Left cardiac atrium (tissue), 4 donors: ENCODE results near the gene ABCC3. TPM values are rescaled to one million over a fixed set of nuclear protein-coding genes. Genes with fewer than 3 reads are reported as not detected.
A peak's percentile ranks its signal among the peaks of the same experiment; 100 is the strongest.
"Not testable (repeated sequence)": the region's sequence is repeated elsewhere in the genome, so short reads cannot be mapped to it uniquely, and the experiment has no call there.

Experiments
- ATAC-seq, 2 donors: fragments of 200-7000 bp; cut with Tn5 transposase; one replicate each; pipeline ENCODE4 v1.9.1; 2020; ENCODE audit warnings: mild to moderate bottlenecking in 2 of 2, moderate library complexity in 2 of 2
- DNase-seq: peaks from one replicate; pipeline ENCODE4 v3.0.0-alpha.2; 2020
- intact Hi-C, 2 donors: fragments of 100-400 bp; cut with DNase I; formaldehyde crosslinking; loops; one replicate each; pipeline versions ENCODE4 v1.14.1 to v1.15.1; 2022 to 2023
- total RNA-seq, 2 donors: library from RNA; stranded (reverse); fragmentation: NEBNext Ultra II Directional; extraction: Animal tissue kit (Norgen Biotek cat#: 25700); gene quantifications; one replicate each; pipeline ENCODE4 v1.2.1, GENCODE V29; 2021
- donor health status: DM: no; HTN: yes; CAD: no.
- donor health status: DM: no; HTN: yes; CAD: no; lungs with severe emphysema.
- donor health status: DM: yes; HTN: yes; CAD: no.
- donor health status: Dilated cardiomyopathy.

Gene ABCC3
- total RNA-seq, 2 donors from 2014 or later, result 1.4 to 5.2 TPM

DNA sequence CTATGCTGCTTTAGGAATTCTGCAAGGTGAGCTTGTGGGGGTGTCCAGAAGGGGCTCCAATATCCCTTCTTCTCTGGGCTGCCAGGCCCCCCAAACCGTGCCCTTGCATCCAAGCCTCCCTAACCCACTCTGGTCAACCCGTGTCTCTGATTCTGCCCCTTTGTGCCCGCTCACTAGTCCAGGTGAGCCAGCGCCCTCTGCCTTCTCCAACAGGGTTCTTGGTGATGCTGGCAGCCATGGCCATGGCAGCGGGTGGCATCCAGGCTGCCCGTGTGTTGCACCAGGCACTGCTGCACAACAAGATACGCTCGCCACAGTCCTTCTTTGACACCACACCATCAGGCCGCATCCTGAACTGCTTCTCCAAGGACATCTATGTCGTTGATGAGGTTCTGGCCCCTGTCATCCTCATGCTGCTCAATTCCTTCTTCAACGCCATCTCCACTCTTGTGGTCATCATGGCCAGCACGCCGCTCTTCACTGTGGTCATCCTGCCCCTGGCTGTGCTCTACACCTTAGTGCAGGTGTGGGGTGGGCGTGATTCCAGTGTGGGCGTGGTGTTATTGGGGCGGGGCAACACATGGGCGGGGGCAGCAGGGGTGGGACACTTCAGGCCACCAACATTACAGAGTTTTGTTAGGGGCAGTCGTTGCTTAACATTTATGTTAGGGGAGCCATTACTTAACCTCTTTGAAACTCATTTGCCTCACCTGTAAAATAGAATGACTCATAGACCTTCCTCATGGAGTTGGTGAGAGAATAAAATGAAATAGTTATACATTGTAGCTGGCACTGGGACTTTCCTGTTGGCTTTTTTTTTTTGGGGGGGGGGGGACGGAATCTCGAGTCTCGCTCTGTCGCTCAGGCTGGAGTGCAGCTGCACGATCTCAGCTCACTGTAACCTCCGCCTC, 41.6 kb downstream of the ABCC3 start:
- DNase-seq, result no peak
- ATAC-seq, result no peak
- intact Hi-C loops, result loop anchor here in 1 of 2 donors (5.0 kb wide), 1 partner anchor 44 kb away; the partner anchor contains the start of gene ABCC3

DNA sequence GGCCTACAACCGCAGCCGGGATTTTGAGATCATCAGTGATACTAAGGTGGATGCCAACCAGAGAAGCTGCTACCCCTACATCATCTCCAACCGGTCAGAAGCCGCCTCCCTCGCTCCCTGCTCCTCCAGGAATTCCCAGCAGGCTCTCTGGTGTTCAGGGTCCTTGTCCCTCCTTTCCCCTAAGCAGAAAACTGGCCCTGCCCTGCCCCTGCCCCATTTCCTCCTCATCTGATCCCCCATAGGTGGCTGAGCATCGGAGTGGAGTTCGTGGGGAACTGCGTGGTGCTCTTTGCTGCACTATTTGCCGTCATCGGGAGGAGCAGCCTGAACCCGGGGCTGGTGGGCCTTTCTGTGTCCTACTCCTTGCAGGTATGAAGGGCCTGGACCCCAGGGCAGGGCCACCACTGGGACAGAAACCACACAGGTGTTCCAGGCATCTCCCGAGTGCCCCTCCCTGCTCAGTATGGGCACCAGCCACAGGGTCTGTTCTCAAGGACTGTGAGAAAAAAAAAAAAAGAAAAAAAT, 43.2 kb downstream of the ABCC3 start:
- ATAC-seq, result no peak
- intact Hi-C loops, result loop anchor here in 1 of 2 donors (5.0 kb wide), 1 partner anchor 46 kb away; the partner anchor contains the start of gene ABCC3
- no peak for DNase-seq

DNA sequence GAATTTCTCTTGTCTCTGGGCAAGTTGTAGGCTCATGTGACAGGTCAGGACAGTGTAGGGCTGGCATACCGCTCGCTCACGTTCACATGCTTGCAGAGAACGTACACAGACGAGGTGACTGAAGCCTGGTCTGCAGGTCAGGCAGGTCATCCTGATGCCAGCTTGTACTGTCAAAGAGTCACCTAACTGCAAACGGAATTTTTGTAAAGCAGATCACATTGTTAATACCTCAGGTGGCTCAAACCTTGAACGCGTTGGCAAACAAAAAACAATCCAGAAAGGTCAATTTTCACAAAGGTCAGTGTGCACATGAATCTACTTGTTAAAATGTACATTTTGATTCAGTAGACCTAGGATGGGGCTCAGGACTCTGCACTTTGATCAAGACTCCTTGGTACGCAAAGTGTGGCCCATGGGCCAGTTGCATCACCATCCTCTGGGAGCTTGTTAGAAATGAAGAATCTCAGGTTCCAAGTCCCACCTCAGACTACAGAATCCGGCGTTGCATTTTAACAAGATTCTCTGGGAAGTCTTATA, 44.4 kb downstream of the ABCC3 start:
- ATAC-seq (no peak), DNase-seq (no peak)
- intact Hi-C loops, result loop anchor here in 1 of 2 donors (5.0 kb wide), 1 partner anchor 47 kb away; the partner anchor contains the start of gene ABCC3

DNA sequence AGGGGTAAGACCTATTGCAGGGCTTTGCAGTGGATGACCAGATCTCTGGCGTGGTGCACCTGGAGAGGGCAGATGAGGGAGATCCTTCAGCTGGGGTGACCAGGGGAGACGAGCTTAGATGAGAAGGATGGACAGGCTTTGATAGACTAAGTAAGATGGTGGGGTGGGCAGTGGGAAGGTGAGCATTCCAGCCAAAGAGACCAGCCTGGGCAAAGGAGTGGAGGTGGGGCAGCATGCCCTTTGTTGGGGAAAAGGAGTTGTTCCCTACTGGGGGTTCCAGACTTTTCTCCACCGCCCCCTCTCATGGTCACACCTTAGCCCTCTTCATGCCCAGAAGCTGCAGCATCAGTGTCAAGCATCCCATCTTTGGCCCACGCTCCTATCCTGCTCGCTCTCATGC, 45.4 kb downstream of the ABCC3 start:
- DNase-seq, result no peak

DNA sequence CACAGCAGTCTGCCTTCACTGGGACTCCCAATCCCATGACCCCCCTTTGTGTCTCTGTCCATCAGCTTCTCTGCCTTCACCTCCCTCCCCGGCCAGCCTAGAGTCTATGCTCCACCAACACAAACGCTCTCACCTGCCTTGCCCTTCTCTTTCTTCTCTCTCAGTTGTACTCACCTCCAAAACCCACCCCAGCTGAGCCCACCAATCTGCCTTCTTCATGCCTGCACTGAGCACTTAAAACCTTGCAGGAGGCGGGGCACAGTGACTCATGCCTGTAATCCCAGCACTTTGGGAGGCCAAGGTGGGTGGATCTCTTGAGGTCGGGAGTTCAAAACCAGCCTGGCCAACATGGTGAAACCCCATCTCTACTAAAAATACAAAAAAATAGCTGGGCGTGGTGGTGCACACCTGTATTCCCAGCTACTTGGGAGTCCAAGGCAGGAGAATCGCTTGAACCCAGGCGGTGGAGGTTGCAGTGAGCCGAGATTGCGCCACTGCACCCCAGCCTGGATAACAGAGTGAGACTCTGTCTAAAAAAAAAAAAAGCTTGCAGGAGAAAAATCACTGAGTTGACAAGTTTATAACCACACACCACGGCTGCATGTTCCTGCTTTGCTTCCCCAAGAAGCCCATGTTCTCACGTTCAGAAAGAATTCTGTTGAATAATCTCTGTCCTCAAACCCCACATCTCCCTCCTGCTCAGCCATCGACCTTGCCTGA, 46.0 kb downstream of the ABCC3 start:
- intact Hi-C loops, result loop anchor here (2.0 to 5.0 kb wide), 3 partner anchors 48 to 198 kb away; partner anchors contain the start of gene SPATA20 (in 2 of the 2)
- peak in 1 of 2 donors; percentile 8 for ATAC-seq
- not testable (repeated sequence) for DNase-seq

More for the DNA sequence above, 45.4 kb downstream of the ABCC3 start:
- ATAC-seq, result no peak
- intact Hi-C loops, result loop anchor here (2.0 to 5.0 kb wide), 3 partner anchors 47 to 198 kb away; partner anchors contain the start of gene SPATA20 (in 2 of the 2)

DNA sequence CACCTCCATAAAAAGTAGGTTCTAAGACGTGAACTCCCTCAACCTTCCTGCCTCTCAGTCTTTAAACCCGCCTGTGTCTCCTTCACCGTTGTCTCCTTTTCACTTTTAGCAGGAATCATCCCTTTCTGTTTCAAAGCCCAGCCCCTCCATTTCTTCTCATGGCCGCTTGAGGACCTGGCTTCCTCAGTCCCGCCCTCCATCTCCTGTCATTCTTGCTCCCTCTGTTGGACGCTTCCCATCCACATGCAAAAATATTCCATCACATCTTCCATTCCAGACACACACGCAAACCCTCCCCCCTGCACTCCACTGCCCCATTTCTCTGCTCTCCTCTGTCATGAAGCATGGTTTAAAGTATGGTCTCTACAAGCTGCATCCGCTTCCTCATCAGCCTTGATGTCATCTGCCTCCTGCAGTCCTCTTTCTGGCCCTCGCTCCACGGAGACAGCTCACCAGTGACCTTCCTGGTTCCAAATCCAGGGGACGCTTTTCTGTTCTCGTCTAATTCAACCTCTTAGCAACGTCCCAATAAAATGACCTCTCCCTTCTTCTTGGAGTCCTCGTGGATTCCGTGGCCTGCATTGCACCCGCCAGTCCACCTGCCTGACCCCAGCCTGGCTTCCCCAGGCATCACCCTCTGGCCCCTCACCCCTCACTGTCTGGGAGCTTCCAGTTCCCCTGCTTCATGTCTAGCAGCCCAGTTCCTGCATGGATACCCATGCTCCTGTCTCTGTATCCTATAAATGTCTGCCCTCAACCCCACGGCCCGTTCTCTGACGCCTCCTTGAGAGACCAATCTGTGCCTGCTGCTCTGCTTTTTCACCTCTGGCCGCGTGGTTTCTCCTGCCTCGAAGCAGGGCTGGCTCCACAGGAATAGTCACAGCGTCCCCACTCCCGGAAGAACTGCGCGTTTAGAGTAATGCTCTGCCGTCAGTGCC, 46.9 kb downstream of the ABCC3 start:
- peak; percentile 75 to 79 for ATAC-seq
- DNase-seq, result peak; percentile 58
- intact Hi-C loops, result loop anchor here (2.0 to 5.0 kb wide), 3 partner anchors 49 to 199 kb away; partner anchors contain the start of gene SPATA20 (in 2 of the 2)

DNA sequence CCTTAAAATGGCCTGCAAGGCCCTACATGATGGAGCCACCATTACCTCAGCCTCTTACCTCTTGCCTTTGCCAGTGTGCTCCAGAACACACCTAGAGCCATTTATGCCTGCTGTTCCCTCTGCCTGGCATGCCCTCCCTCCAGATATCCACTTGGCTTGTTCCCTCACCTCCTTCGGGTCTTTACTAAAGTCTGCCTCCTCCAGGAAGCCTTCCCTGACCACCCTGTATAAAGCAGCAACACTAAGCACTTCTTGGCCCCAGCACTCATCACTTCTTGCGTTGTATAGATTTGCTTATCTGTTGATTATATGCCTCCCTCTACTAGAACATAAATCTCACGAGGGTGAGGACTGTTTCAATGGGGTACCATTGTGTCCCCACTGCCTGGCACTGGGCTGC, 47.8 kb downstream of the ABCC3 start:
- no peak for ATAC-seq
- intact Hi-C loops, result loop anchor here (5.0 kb wide), 2 partner anchors 135 to 200 kb away; partner anchors contain the start of gene SPATA20 (in 2 of the 2)
- DNase-seq, result no peak

DNA sequence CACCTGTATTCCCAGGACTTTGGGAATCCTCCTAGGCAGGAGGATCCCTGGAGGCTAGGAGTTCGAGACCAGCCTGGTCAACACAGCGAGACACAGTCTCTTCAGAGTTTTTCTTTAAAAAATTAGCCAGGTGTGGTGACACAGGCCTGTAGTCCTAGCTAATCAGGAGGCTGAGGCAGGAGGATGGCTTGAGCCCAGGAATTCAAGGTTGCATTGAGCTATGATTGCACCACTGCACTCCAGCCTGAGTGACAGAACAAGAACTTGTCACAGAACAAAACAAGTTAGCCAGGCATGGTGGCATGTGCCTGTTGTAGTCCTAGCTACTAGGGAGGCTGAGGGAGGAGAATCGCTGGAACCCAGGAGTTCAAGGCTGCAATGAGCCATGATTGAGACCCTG, 48.3 kb downstream of the ABCC3 start:
- DNase-seq, result no peak
- intact Hi-C loops, result loop anchor here (5.0 kb wide), 2 partner anchors 136 to 201 kb away; partner anchors contain the start of gene SPATA20 (in 2 of the 2)

DNA sequence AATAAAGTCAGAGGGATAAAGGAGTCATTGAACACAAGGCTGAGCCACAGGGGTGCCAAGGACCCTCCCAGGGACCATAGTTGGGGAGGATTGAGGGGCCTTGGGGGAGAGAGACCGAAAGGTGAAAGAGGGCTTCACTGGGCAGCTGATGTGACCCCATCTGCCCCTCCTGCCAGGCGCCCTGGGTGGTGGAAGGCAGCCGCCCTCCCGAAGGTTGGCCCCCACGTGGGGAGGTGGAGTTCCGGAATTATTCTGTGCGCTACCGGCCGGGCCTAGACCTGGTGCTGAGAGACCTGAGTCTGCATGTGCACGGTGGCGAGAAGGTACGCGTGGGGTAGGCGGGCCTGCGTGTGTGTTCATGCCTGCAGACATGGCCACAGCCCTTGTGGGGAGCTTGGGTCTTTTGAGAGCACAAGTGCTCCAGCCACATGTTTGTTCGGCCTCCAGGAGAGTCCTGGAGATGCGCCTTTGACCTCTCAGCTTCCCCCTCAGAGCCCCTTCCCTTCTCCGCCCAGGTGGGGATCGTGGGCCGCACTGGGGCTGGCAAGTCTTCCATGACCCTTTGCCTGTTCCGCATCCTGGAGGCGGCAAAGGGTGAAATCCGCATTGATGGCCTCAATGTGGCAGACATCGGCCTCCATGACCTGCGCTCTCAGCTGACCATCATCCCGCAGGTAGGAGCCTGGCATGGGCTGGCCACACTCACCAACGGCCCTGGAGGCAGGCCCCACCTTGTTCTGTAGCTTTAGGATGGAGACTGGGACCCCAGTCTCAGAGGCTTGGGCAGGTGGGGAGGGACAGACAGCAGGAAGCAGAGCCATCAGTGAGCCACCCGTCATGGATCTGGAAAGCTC, 49.0 kb downstream of the ABCC3 start:
- DNase-seq, result peak; percentile 21
- ATAC-seq, result no peak
- intact Hi-C loops, result loop anchor here (5.0 kb wide), 2 partner anchors 136 to 201 kb away; partner anchors contain the start of gene SPATA20 (in 2 of the 2)

More for the DNA sequence above, 48.3 kb downstream of the ABCC3 start:
- no peak for ATAC-seq

DNA sequence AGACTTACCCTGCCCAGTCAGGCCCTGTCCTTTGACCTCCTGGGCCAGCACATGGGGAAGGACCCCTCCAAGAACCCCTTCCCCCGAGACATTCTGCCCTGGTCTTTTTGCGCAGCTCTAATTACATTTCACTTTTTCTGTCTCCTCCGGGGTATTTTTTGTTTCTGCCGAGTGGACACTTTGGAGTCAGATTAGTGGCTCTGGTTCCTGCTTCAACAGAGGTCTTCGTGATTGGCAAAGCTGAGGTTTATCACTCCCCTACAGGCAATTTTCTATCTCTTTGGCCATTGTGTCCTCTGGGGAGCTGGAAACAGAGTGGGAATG, 49.6 kb downstream of the ABCC3 start:
- ATAC-seq (no peak), DNase-seq (no peak)
- intact Hi-C loops, result loop anchor here (5.0 kb wide), 2 partner anchors 137 to 202 kb away; partner anchors contain the start of gene SPATA20 (in 2 of the 2)

DNA sequence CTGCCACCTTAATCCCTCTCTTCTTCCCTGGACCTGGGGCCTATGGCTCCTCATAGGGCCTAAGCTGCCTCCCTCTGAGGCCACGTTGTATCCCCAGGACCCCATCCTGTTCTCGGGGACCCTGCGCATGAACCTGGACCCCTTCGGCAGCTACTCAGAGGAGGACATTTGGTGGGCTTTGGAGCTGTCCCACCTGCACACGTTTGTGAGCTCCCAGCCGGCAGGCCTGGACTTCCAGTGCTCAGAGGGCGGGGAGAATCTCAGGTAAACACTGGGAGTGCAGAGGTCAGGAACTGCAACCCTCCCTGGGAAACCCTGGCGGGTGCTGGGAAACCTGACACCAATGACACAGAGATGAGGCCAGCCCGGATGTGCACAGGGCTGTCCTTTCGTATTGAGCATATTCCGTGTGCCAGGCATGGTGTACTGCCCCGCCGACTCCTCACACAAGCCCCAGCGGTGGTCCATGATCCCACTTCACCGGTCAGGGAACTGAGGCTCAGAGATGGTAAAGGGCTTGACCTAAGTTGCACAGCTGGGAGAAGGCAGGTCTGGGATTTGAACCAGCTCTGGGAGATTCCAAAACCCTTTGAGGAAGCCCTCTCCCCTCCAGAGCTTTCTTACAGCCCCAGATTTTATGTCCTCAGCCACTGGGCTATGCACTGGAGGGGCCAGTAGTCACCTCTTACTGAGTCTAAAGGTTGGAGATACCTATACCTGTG, 50.1 kb downstream of the ABCC3 start:
- DNase-seq (no peak), ATAC-seq (no peak)
- intact Hi-C loops, result loop anchor here (5.0 kb wide), 2 partner anchors 137 to 202 kb away; partner anchors contain the start of gene SPATA20 (in 2 of the 2)

DNA sequence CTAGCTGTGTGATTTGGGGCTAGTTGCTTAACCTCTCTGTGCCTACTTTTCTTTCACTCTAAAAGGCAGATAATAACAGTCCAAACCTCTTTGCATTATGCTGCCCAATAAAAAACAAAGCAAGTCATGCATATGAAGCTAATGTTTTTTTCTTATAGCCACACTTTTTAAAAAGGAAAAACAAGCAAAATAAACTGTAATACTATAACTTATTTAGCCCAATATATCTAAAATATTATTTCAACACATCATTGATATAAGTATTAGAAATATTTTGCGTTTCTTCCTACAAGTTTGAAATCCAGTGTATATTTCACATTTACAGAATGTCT, 50.6 kb downstream of the ABCC3 start:
- DNase-seq (no peak), ATAC-seq (no peak)
- intact Hi-C loops, result no loop called here

DNA sequence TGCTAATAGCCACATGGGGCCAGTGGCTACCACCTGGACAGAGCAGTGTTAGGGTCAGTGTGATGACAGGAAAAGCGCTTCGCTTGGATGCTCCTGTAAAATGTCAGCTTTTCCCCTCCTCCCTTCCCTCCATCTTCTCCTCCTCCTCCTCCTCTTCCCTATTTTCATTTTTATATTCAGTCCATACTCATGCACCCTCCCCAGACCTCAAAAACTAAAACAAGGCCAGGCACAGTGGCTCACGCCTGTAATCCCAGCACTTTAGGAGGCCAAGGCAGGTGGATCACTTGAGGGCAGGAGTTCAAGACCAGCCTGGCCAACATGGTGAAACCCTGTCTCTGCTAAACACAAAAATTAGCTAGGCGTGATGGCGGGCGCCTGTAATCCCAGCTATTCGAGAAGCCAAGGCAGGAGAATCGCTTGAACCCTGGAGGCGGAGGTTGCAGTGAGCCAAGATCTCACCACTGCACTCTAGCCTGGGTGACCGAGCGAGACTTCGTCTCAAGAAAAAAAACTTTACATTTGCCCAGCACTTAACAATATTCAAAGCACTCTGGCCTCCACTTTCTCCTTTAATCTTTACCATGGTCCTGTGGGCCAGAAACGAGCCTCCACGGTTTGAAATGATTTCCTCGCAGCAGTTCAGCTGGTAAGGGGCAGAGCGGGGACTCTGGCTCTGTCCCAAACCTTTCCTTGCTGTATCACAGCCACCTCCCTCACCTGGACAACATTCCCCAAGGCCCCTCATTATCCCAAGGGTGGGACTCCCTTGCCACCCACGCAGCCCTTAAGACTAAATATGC, 51.2 kb downstream of the ABCC3 start:
- no peak for DNase-seq
- intact Hi-C loops, result no loop called here
- no peak for ATAC-seq

DNA sequence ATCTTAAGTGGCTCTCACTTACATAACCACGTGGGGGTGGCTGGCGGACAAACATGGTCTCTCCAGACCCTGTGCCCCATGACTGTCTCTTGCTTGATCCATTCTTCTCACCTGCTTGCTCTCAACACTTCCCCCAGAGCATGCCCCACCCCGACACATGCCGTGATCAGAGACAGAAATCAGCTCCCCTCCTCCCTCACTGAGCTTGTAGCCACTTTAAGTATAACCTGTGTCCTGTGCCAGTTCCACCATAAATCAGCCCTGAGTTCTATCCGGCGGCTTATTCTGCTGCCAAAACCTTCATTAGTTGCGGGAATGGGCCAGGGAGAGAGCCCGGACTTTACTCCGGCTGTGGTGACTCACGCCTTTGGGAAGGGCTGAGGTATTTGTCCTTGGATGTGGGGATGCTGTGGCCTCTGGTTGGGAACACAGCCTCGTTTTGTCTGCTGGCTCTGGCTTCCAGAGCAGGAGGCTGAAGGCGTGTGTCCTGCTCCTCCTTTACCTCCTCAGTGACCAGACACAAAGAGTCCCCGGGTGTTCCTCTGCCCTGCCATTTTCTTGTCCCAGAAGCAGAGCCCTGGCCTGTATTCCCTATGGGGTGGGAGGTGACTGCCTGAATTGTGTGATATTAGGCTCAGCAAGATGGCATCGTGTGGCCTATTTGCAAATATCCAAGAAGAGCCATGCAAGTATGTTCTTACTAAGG, 52.0 kb downstream of the ABCC3 start:
- peak; percentile 83 for DNase-seq
- intact Hi-C loops, result no loop called here
- peak; percentile 78 to 86 for ATAC-seq
